Hepatic stellate cell (primary cell): Measurements from ENCODE around the gene GRPR.
A peak's percentile ranks its signal among the peaks of the same experiment; 100 is the strongest.
"Not testable (repeated sequence)": the region's sequence is repeated elsewhere in the genome, so short reads cannot be mapped to it uniquely, and the experiment has no call there.

Experiments
- DNase-seq: peaks from one replicate; pipeline ENCODE4 v3.0.0; 2011; ENCODE audit warnings: low spot score

Gene GRPR

DNA sequence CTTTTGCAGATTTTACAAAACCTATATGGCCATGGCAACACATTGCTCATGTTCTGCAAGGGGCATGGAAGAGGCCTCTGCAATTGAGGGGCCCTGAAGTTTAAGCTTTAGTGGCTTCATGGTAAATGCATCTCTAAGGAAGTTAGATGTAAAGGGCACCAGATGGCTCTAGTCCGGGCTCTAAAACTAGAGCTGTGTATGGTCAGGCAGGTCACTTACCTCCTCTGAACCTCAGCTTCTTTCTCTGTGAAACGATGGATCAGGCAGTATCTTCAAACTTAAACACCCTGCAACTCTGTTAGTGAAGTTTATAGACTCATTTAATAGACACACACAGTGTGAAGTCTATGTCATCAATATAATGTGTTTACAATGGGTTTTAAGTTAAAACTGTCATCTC is 53.9 kb downstream of the GRPR start:
- DNase-seq, result no peak

DNA sequence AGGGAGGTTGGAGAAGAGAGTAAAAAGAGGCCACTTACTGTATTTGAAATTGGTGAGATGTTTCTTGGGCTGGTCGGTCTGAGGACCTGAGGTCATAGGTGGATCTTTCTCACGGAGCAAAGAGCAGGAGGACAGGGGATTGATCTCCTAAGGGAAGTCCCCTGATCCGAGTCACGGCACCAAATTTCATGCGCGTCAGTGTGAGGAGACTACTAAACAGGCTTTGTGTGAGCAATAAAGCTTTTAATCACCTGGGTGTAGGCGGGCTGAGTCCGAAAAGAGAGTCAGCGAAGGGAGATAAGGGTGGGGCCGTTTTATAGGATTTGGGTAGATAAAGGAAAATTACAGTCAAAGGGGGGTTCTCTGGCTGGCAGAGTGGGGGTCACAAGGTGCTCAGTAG is 60.5 kb downstream of the GRPR start:
- not testable (repeated sequence) for DNase-seq

DNA sequence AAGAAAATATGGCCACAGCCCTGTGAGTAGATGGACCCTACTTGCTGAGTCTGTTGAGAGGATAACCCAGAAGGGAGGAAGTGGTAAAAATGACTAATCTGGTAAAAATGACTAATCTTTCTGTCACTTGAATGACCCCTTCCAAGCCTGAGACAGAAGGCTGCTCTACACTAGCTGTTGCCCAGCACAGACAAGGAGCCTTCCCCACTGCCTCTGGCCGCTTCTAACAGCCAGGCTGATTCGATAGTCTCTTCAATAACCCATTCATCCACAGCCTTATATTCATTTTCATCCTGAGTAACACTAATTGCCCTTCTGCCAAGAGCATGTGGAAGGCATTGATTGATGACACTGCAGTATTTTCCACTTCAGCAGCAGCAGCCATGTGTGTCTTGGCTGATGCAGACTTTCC is 62.4 kb downstream of the GRPR start:
- DNase-seq, result peak; percentile 64

DNA sequence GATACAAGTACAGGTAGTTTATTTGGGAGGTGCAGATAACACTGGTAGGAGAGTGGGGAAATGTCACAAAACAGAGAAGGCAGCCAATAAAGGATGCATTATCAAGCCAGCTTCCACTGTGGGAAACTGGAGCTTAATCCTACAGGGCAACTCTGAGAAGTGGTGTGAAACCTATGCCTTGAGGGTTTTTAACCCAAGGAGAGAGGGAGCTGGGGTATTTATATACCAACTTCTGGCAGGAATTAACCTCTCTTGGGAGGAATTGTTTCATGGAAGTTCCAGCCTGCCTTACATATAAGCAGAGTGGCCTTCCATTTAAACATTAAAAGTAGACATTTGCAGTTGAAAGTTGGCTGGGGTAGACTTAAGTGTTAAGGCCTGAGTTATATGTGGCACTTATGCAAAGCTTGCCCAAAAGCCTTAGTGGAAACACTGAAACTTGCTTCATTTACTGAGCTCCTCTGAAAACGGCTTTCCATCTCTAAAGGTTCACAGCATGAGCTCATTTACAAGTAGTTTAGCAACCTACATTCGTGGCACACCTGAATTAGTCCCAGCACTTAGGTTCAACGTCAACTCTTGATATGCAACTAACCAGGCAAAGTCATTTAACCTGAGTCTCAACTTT is 63.1 kb downstream of the GRPR start:
- no peak for DNase-seq

DNA sequence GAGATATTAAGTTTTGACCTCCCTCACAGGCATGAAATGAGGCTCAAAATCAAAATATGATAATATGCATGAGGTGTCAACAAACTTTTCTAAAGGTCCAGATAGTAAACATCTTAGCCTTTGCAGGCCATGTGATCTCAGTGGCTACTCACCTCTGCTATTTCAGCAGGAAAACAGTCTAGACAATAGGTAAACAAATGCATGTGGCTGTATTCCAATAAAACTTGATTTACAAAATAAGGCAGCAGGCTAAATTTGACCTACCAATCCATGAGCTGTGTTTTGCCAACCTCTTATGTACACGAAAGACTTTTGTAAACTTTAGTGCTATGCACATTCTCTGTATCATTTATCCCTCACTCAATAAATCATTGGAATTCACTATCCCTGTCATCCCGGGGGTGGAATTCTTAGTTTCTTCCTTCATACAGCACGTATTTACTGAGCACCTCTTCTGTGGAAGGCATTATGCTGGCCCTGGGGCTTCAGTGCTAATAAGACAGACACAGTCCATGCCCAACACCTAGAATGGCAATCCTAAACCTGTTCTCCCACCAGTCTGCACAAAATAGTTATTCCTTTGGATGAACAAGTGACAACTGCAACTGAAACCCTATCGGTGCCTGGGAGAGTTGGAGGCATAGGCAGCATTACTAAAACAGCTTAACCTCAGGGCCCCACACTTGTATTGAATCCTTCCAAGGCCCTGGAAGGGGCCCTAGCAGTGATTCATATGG is 63.8 kb downstream of the GRPR start:
- no peak for DNase-seq

DNA sequence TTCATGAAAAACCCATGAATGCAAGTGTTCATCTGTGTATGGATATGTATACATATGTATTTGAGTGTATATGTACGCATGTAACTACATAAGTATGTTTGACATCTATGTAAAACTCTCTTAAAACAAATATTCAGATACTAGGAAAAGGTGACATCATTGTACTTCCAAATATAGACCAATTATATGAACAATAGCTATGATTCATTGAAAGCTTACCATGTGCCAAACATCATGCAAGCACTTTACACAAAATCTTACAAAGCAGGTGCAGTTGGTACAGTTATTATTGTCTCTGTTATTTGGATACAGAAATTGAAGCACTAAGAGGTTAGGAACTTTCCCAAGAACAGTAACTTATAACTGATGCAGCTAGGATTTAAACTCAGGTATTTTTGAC is 65.3 kb downstream of the GRPR start:
- no peak for DNase-seq

DNA sequence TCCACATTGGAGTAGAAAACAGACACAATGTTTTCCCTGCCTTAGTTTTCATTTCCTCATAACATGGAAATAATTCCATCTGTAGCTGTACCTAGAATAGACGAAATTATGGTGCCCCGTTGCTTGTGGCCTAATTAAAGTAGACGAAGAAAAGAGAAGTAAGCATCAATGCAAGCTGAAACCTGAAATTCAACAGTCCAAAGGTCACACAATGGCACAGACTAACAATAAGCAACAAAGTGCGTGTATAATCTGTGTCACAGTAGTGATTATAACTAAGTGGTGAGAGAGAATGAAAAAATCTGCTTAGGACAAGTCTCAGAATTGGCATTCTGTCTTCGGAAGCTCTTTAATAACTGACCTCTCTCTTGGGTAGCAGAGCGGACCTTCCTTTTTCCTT is 68.2 kb downstream of the GRPR start:
- DNase-seq, result no peak

DNA sequence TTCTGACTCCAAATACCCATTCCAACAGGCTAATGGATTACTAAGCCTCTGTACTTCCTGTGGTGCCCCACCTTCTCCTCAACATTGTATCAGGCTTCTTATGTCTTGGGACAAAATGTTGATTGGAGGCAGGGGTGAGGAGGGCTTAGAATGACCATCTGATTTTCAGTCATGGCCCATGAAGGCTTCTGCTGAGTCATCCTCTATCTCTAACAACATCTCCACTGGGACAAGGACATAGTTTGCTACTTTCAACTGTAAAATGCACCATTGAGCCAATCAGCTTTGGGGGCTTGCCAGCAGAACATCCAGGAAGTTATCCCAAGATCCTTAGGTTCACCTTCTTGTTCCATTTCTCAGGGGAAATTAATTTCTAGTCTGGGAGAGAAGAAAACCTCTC is 73.5 kb downstream of the GRPR start:
- no peak for DNase-seq

DNA sequence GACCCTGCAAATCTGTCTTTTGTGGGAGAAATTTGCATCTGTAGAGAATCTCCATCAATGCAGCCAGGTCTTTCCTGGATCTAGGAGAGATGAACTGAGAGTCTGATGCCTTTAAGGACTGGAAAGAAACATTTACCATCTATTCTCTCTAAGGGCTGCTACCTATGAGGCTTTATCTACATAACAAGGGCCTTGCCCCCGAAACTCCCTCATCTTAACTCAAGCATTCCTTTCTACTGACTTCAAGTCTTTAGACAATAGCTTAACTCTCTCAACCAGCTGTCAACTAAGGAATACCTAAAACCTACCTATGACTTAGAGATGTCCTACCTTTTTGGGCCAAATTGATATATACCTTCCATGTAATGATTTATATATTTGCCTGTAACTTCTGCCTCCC is 76.0 kb downstream of the GRPR start:
- no peak for DNase-seq

DNA sequence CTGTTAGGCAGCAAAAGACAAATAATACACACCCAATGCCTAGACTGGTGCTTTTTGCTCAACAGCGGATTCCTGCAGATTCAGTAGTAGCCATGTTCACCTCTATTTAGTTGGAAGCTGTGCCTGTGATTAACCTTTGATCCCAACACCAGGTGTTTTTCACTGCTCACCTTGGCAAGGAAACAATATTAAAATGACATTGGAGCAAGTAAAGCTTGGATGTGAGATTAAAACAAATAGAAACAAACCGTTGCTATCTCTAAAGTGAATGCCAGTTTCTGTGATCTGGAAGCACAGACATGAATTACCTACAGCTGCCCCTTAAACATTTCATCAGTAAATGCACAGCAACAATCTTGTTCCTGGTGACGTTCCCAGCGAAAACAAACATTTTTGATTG is 79.6 kb downstream of the GRPR start:
- no peak for DNase-seq
